ENCODE data around the gene SPSB4.

Gene SPSB4

GRCh38 chr3:141122455-141123030 lies 71.4 kb downstream of the SPSB4 start:
- 82 to 90% methylated on average over 14 to 16 of the region's 16 CpGs for WGBS, 2 experiments (ENCODE audit: insufficient coverage in 2 of 2)
- no peaks in the 10 kb centered on the region for H3K9me3 ChIP-seq (ENCODE audit: control insufficient read depth, low read length)
- no peak overlapping the region for H3K27ac ChIP-seq (ENCODE audit: low read depth, low read length, severe bottlenecking)
- H3K36me3 ChIP-seq (ENCODE audit: control insufficient read depth, insufficient read depth, low read length) = peaks cover 5% of the 10 kb centered on the region
- no peaks in the 10 kb centered on the region for H3K4me1 ChIP-seq (ENCODE audit: control insufficient read depth, insufficient read depth, low read length, poor library complexity, severe bottlenecking)
- no peak overlapping the region for H3K4me3 ChIP-seq (ENCODE audit: extremely low read depth, insufficient read depth, low read length, poor library complexity, severe bottlenecking)

- WGBS, 2 experiments (ENCODE audit: insufficient coverage in 2 of 2) = 86% methylated on average over 2 of the region's 4 CpGs; no CpG with 5 or more reads in 1 of the 2 experiments
- H3K9me3 ChIP-seq (ENCODE audit: control insufficient read depth, low read length) = no peaks in the 10 kb centered on the region
- H3K27ac ChIP-seq (ENCODE audit: low read depth, low read length, severe bottlenecking) = no peak overlapping the region
- H3K4me1 ChIP-seq (ENCODE audit: control insufficient read depth, insufficient read depth, low read length, poor library complexity, severe bottlenecking) = no peaks in the 10 kb centered on the region
- H3K4me3 ChIP-seq (ENCODE audit: extremely low read depth, insufficient read depth, low read length, poor library complexity, severe bottlenecking) = no peak overlapping the region
- peaks cover 5% of the 10 kb centered on the region for H3K36me3 ChIP-seq (ENCODE audit: control insufficient read depth, insufficient read depth, low read length)
Measured at GRCh38 chr3:141123677-141124410, 72.7 kb downstream of the SPSB4 start.

DNA sequence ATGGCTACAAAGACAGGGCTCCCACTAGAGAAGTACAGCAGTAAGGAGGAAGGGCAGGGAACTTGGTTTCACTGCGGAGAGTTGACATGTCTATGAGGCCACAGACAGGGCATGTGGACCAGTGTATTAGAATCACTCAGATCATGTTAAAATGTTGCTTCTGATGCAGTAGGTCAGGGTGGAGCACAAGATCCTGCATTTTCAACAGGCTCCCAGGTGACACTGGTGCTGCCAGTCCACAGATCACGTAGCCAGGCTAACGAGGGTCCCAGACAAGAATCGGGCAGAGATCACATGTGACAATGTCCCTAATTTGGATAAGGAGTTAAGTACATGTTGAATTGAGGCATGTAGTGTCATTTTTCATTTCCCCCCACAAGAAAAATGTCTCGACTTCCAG lies 73.6 kb downstream of the SPSB4 start:
- Histone ChIP-seq H3K4me1 (ENCODE audit: control insufficient read depth, insufficient read depth, low read length, poor library complexity, severe bottlenecking) (no peaks in the 10 kb centered on the region), H3K36me3 (ENCODE audit: control insufficient read depth, insufficient read depth, low read length) (peaks cover 5% of the 10 kb centered on the region), H3K4me3 (ENCODE audit: extremely low read depth, insufficient read depth, low read length, poor library complexity, severe bottlenecking) (no peak overlapping the region), H3K27ac (ENCODE audit: low read depth, low read length, severe bottlenecking) (no peak overlapping the region), H3K9me3 (ENCODE audit: control insufficient read depth, low read length) (no peaks in the 10 kb centered on the region)
- WGBS, 2 experiments (ENCODE audit: insufficient coverage in 2 of 2) = 57 to 59% methylated on average over 2 of the region's 5 CpGs

- Histone ChIP-seq H3K4me3 (ENCODE audit: extremely low read depth, insufficient read depth, low read length, poor library complexity, severe bottlenecking) (no peak overlapping the region), H3K9me3 (ENCODE audit: control insufficient read depth, low read length) (no peaks in the 10 kb centered on the region), H3K27ac (ENCODE audit: low read depth, low read length, severe bottlenecking) (no peak overlapping the region), H3K36me3 (ENCODE audit: control insufficient read depth, insufficient read depth, low read length) (peaks cover 5% of the 10 kb centered on the region), H3K4me1 (ENCODE audit: control insufficient read depth, insufficient read depth, low read length, poor library complexity, severe bottlenecking) (no peaks in the 10 kb centered on the region)
Measured at GRCh38 chr3:141125351-141125750, 74.2 kb downstream of the SPSB4 start.

GRCh38 chr3:141126661-141127343 lies 75.7 kb downstream of the SPSB4 start:
- Histone ChIP-seq H3K9me3 (ENCODE audit: control insufficient read depth, low read length) (no peaks in the 10 kb centered on the region), H3K4me1 (ENCODE audit: control insufficient read depth, insufficient read depth, low read length, poor library complexity, severe bottlenecking) (no peaks in the 10 kb centered on the region), H3K36me3 (ENCODE audit: control insufficient read depth, insufficient read depth, low read length) (peaks cover 5% of the 10 kb centered on the region), H3K27ac (ENCODE audit: low read depth, low read length, severe bottlenecking) (no peak overlapping the region), H3K4me3 (ENCODE audit: extremely low read depth, insufficient read depth, low read length, poor library complexity, severe bottlenecking) (no peak overlapping the region)
- 89 to 96% methylated on average over 7 of the region's 9 CpGs for WGBS, 2 experiments (ENCODE audit: insufficient coverage in 2 of 2)

DNA sequence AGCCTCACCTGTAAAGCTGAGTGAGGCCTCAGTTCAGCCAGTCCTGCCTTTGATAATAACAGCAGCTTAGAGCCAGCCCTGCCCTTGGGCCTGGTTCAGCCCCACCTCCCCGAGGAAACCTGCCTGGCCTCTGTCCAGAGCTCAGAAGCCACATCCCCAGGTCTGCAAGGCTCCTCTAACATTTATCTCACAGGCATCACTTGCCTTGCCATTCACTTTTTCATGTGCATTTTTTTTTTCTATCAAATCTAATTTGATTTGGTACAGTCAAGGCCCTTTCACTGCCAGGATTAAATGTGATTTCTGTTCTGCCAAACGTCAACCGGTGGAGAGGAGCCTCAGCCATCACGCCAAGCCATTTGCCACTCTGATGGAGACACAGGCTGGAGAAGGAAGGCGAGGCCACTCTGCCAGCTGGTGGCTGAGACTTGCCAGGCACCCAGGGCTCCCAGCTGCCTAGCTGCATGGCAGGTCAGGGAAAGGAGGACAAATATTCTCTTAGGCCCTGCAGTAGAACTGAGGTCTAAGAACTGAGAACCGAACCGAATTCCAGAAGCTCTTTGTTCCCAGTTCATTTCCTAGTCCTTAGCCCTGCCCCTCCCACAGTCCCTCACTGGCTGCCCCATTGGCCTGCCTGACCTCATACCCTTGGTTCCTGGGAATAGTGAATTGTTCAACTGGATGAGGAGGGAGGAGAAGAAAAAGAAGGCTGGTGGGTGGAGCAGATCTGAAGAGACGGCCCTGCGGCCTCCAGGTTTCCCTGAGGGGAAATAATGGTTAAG lies 76.4 kb downstream of the SPSB4 start:
- WGBS, 2 experiments (ENCODE audit: insufficient coverage in 2 of 2) = 86 to 93% methylated on average over 7 of the region's 9 CpGs
- H3K4me3 ChIP-seq (ENCODE audit: extremely low read depth, insufficient read depth, low read length, poor library complexity, severe bottlenecking) = no peak overlapping the region
- H3K27ac ChIP-seq (ENCODE audit: low read depth, low read length, severe bottlenecking) = no peak overlapping the region
- peaks cover 5% of the 10 kb centered on the region for H3K36me3 ChIP-seq (ENCODE audit: control insufficient read depth, insufficient read depth, low read length)
- no peaks in the 10 kb centered on the region for H3K4me1 ChIP-seq (ENCODE audit: control insufficient read depth, insufficient read depth, low read length, poor library complexity, severe bottlenecking)
- no peaks in the 10 kb centered on the region for H3K9me3 ChIP-seq (ENCODE audit: control insufficient read depth, low read length)

GRCh38 chr3:141128126-141128777 lies 77.1 kb downstream of the SPSB4 start:
- WGBS, 2 experiments (ENCODE audit: insufficient coverage in 2 of 2) = 90 to 92% methylated on average over 4 to 5 of the region's 5 CpGs
- no peak overlapping the region for H3K4me3 ChIP-seq (ENCODE audit: extremely low read depth, insufficient read depth, low read length, poor library complexity, severe bottlenecking)
- H3K9me3 ChIP-seq (ENCODE audit: control insufficient read depth, low read length) = no peaks in the 10 kb centered on the region
- H3K27ac ChIP-seq (ENCODE audit: low read depth, low read length, severe bottlenecking) = no peak overlapping the region
- peaks cover 5% of the 10 kb centered on the region for H3K36me3 ChIP-seq (ENCODE audit: control insufficient read depth, insufficient read depth, low read length)
- no peaks in the 10 kb centered on the region for H3K4me1 ChIP-seq (ENCODE audit: control insufficient read depth, insufficient read depth, low read length, poor library complexity, severe bottlenecking)

DNA sequence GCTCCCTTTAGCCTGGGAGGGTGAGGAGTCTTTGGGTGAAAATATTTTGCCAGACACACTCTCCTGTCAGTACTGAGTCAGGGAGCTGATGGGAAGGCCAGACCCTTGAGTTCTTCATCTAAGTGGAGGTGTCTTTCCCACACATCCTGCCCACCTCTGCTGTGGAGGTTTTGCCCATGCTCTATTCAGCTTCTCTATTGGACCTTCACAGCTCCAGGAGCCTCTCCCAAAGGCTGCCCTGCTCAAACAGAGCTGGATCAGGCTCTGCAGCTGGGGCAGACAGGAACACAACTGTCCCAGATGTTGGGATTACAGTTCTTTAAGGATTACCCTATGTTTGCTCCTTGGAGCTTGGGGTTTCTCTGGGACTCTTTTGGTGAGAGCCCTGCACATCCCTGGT lies 77.9 kb downstream of the SPSB4 start:
- H3K36me3 ChIP-seq (ENCODE audit: control insufficient read depth, insufficient read depth, low read length) = peaks cover 5% of the 10 kb centered on the region
- H3K4me3 ChIP-seq (ENCODE audit: extremely low read depth, insufficient read depth, low read length, poor library complexity, severe bottlenecking) = no peak overlapping the region
- H3K4me1 ChIP-seq (ENCODE audit: control insufficient read depth, insufficient read depth, low read length, poor library complexity, severe bottlenecking) = no peaks in the 10 kb centered on the region
- no peak overlapping the region for H3K27ac ChIP-seq (ENCODE audit: low read depth, low read length, severe bottlenecking)
- H3K9me3 ChIP-seq (ENCODE audit: control insufficient read depth, low read length) = no peaks in the 10 kb centered on the region

GRCh38 chr3:141129541-141130011 lies 78.4 kb downstream of the SPSB4 start:
- no peak overlapping the region for H3K27ac ChIP-seq (ENCODE audit: low read depth, low read length, severe bottlenecking)

GRCh38 chr3:141143517-141143916 lies 92.4 kb downstream of the SPSB4 start:
- Histone ChIP-seq H3K27ac (ENCODE audit: low read depth, low read length, severe bottlenecking) (no peak overlapping the region), H3K4me1 (ENCODE audit: control insufficient read depth, insufficient read depth, low read length, poor library complexity, severe bottlenecking) (no peaks in the 10 kb centered on the region), H3K4me3 (ENCODE audit: extremely low read depth, insufficient read depth, low read length, poor library complexity, severe bottlenecking) (no peak overlapping the region), H3K36me3 (ENCODE audit: control insufficient read depth, insufficient read depth, low read length) (no peaks in the 10 kb centered on the region), H3K9me3 (ENCODE audit: control insufficient read depth, low read length) (peaks cover 12% of the 10 kb centered on the region)

More at GRCh38 chr3:141129541-141130011, 78.4 kb downstream of the SPSB4 start:
- 75 to 85% methylated on average over 5 to 8 of the region's 8 CpGs for WGBS, 2 experiments (ENCODE audit: insufficient coverage in 2 of 2)
- Histone ChIP-seq H3K36me3 (ENCODE audit: control insufficient read depth, insufficient read depth, low read length) (peaks cover 5% of the 10 kb centered on the region), H3K4me3 (ENCODE audit: extremely low read depth, insufficient read depth, low read length, poor library complexity, severe bottlenecking) (no peak overlapping the region), H3K4me1 (ENCODE audit: control insufficient read depth, insufficient read depth, low read length, poor library complexity, severe bottlenecking) (no peaks in the 10 kb centered on the region), H3K9me3 (ENCODE audit: control insufficient read depth, low read length) (peaks cover 4% of the 10 kb centered on the region)
